Mammary epithelial cell (primary cell): Measurements from ENCODE around the gene SEMA3G.

ENCODE experiments used
- EZH2 ChIP-seq: IDR thresholded peaks from 2 replicates; pipeline ENCODE4 v1.6.1; 2012; ENCODE audit warnings: low read length, inconsistent platforms, borderline replicate concordance
- TF ChIP-seq, protein P1 (sequence below), 2 donors: IDR thresholded peaks in 1 of 2; conservative IDR thresholded peaks in 1 of 2; 2 replicates each; pipeline ENCODE4 v1.5.1; 2011 to 2012; ENCODE audit warnings: inconsistent platforms in 2 of 2, low read length in 2 of 2, mild to moderate bottlenecking in 2 of 2, control low read depth in 1 of 2, low read depth in 1 of 2; ENCODE audit not compliant: insufficient read depth in 1 of 2; ENCODE audit errors: extremely low read depth in 1 of 2

DNA sequence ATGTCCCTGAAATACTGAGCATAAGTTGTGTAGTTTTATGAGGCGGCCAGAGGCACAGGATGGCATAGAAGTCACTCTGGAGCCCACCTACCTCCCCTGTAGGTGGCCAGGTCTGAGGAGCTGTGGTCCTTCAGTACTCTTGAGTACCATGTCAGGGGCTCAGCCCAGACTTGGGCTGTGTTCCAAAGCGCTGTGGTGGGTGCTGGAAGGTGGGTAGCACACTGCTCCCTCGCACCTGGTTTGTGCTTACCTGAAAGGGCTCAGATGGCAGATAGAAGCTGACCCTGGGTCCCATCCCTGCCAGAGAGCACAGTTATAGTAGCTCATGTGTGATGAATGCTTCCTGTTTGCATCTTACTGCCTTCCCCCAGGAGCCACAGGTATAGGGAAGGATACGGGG is 26.0 kb upstream of the SEMA3G start:
- TF ChIP-seq, protein P1, sequence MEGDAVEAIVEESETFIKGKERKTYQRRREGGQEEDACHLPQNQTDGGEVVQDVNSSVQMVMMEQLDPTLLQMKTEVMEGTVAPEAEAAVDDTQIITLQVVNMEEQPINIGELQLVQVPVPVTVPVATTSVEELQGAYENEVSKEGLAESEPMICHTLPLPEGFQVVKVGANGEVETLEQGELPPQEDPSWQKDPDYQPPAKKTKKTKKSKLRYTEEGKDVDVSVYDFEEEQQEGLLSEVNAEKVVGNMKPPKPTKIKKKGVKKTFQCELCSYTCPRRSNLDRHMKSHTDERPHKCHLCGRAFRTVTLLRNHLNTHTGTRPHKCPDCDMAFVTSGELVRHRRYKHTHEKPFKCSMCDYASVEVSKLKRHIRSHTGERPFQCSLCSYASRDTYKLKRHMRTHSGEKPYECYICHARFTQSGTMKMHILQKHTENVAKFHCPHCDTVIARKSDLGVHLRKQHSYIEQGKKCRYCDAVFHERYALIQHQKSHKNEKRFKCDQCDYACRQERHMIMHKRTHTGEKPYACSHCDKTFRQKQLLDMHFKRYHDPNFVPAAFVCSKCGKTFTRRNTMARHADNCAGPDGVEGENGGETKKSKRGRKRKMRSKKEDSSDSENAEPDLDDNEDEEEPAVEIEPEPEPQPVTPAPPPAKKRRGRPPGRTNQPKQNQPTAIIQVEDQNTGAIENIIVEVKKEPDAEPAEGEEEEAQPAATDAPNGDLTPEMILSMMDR (conservative IDR thresholded peaks at IDR 0.05 in 1 of 2, IDR thresholded peaks at IDR 0.05 in 1 of 2; ENCODE audit: extremely low read depth in 1 of 2, insufficient read depth in 1 of 2, low read depth in 1 of 2, low read length in 2 of 2), result no peak
- TF ChIP-seq EZH2, result no peak
